ENCODE results near the gene AGR2.

GRCh38 chr7:16785846-16786245 is 19.0 kb downstream of the AGR2 start:
- TF ChIP-seq, protein P1, sequence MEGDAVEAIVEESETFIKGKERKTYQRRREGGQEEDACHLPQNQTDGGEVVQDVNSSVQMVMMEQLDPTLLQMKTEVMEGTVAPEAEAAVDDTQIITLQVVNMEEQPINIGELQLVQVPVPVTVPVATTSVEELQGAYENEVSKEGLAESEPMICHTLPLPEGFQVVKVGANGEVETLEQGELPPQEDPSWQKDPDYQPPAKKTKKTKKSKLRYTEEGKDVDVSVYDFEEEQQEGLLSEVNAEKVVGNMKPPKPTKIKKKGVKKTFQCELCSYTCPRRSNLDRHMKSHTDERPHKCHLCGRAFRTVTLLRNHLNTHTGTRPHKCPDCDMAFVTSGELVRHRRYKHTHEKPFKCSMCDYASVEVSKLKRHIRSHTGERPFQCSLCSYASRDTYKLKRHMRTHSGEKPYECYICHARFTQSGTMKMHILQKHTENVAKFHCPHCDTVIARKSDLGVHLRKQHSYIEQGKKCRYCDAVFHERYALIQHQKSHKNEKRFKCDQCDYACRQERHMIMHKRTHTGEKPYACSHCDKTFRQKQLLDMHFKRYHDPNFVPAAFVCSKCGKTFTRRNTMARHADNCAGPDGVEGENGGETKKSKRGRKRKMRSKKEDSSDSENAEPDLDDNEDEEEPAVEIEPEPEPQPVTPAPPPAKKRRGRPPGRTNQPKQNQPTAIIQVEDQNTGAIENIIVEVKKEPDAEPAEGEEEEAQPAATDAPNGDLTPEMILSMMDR (IDR thresholded peaks at IDR 0.05; ENCODE audit: poor library complexity), result no peak
- no peak for TF ChIP-seq EZH2 (IDR thresholded peaks at IDR 0.05; ENCODE audit: borderline replicate concordance)

All from hepatocyte (in vitro differentiated cells).